GM19452 (cell line): ENCODE data around the gene BTBD10.

ENCODE experiments used
- ATAC-seq: cut with Tn5 transposase; IDR thresholded peaks from one replicate; pipeline ENCODE4 v1.9.1; 2021; ENCODE audit not compliant: unreplicated experiment

BTBD10 gene

GRCh38 chr11:13341026-13341425 is 122.0 kb downstream of the BTBD10 start:
- ATAC-seq, result no peak

- no peak for ATAC-seq
These were observed 123.5 kb downstream of the BTBD10 start for GRCh38 chr11:13339195-13340153.

GRCh38 chr11:13338427-13339069 is 124.5 kb downstream of the BTBD10 start:
- ATAC-seq, result no peak

- no peak for ATAC-seq
These were observed 125.0 kb downstream of the BTBD10 start for GRCh38 chr11:13338019-13338426.
